ENCODE results near the gene STXBP5. TPM values are rescaled to one million over a fixed set of nuclear protein-coding genes. Genes with fewer than 3 reads are reported as not detected.

Gene STXBP5
- total and polyA plus RNA-seq, 2 of the 13 experiments (the other 11 are each of a cell fraction or from before 2014, with no cell fraction given): 8.8 to 19.4 TPM

- TF ChIP-seq GPBP1L1 (CRISPR knock-in tag; IDR thresholded peaks at IDR 0.05): no peak
- TF ChIP-seq ZNF432 (CRISPR knock-in tag; IDR thresholded peaks at IDR 0.05; ENCODE audit: borderline replicate concordance): no peak
- no peak for TF ChIP-seq SMAD1 (CRISPR knock-in tag; IDR thresholded peaks at IDR 0.05; ENCODE audit: borderline replicate concordance, low read depth)
- TF ChIP-seq ATF7 (IDR thresholded peaks at IDR 0.05): no peak
- no peak for TF ChIP-seq ATF7 (CRISPR knock-in tag; IDR thresholded peaks at IDR 0.05)
- TF ChIP-seq ZNF281 (CRISPR knock-in tag; IDR thresholded peaks at IDR 0.05; ENCODE audit: borderline replicate concordance): peak; percentile 12; the same call in 1 of the 2 replicates
- no peak for TF ChIP-seq FOSL2 (CRISPR knock-in tag; IDR thresholded peaks at IDR 0.05)
- no peak for TF ChIP-seq TRIM22 (IDR thresholded peaks at IDR 0.05)
- no peak for TF ChIP-seq ZKSCAN8 (CRISPR knock-in tag; IDR thresholded peaks at IDR 0.05; ENCODE audit: borderline replicate concordance)
- 0 out of 2 replicates have a peak, but pooled peaks have one; percentile 36 for TF ChIP-seq ZNF749 (CRISPR knock-in tag; IDR thresholded peaks at IDR 0.05; ENCODE audit: borderline replicate concordance)
- TF ChIP-seq CBFB (CRISPR knock-in tag; IDR thresholded peaks at IDR 0.05): no peak
- TF ChIP-seq TCF7L2 (IDR thresholded peaks at IDR 0.05; ENCODE audit: low read depth, low read length): no peak
- TF ChIP-seq ZNF142 (CRISPR knock-in tag; IDR thresholded peaks at IDR 0.05): peak; percentile 51; the same call in 1 of the 2 replicates
- 0 out of 2 replicates have a peak, but pooled peaks have one; percentile 25 for TF ChIP-seq HOMEZ (CRISPR knock-in tag; IDR thresholded peaks at IDR 0.05; ENCODE audit: low read depth)
Observed at GRCh38 chr6:147203311-147204059, 732 bp upstream of the STXBP5 start (continued).
